KMS-11 (cell line): ENCODE measurements around the gene ZNF384.

ENCODE experiments used
- H2AFZ ChIP-seq: fragments of 200-600 bp; sonication (generic); 2 replicates; pipeline ENCODE4 v1.6.1; 2016; ENCODE audit warnings: antibody characterized with exemption, mixed run types, low read depth
- H3K27ac ChIP-seq: fragments of 200-600 bp; sonication (generic); 2 replicates; pipeline ENCODE4 v1.6.1; 2016; ENCODE audit warnings: mild to moderate bottlenecking, mixed run types
- H3K27me3 ChIP-seq: fragments of 200-600 bp; sonication (generic); 2 replicates; pipeline ENCODE4 v1.6.1; 2017; ENCODE audit warnings: mild to moderate bottlenecking, low read depth, mixed run types, moderate library complexity; ENCODE audit not compliant: insufficient read depth
- H3K36me3 ChIP-seq: fragments of 200-600 bp; sonication (generic); 2 replicates; pipeline ENCODE4 v1.6.1; 2017; ENCODE audit warnings: mild to moderate bottlenecking, mixed run types; ENCODE audit not compliant: insufficient read depth
- H3K4me1 ChIP-seq: fragments of 200-600 bp; sonication (generic); 2 replicates; pipeline ENCODE4 v1.6.1; 2016; ENCODE audit warnings: mild to moderate bottlenecking, low read depth, mixed run types; ENCODE audit not compliant: poor library complexity, severe bottlenecking
- H3K4me2 ChIP-seq: fragments of 200-600 bp; sonication (generic); 2 replicates; pipeline ENCODE4 v1.7.0; 2016; ENCODE audit warnings: mild to moderate bottlenecking, mixed run types
- H3K4me3 ChIP-seq: fragments of 200-600 bp; sonication (generic); IDR thresholded peaks from 2 replicates; pipeline ENCODE4 v1.6.1; 2017; ENCODE audit warnings: low read depth, low read length, mixed read lengths; ENCODE audit not compliant: insufficient read depth
- H3K79me2 ChIP-seq: fragments of 200-600 bp; sonication (generic); 2 replicates; pipeline ENCODE4 v1.6.1; 2016; ENCODE audit warnings: low read depth, mixed run types; ENCODE audit not compliant: insufficient read depth
- H3K9ac ChIP-seq: fragments of 200-600 bp; sonication (generic); 2 replicates; pipeline ENCODE4 v1.6.1; 2016; ENCODE audit warnings: mild to moderate bottlenecking, mixed run types
- H4K20me1 ChIP-seq: fragments of 200-600 bp; sonication (generic); 2 replicates; pipeline ENCODE4 v1.6.1; 2016; ENCODE audit warnings: mild to moderate bottlenecking, mixed run types; ENCODE audit not compliant: insufficient read depth
- CTCF ChIP-seq: fragments of 200-600 bp; sonication (generic); conservative IDR thresholded peaks from 2 replicates; pipeline ENCODE4 v1.6.1; 2017; ENCODE audit warnings: low read depth, mild to moderate bottlenecking, antibody characterized with exemption, low read length, moderate library complexity, mixed read lengths

ZNF384 gene

DNA sequence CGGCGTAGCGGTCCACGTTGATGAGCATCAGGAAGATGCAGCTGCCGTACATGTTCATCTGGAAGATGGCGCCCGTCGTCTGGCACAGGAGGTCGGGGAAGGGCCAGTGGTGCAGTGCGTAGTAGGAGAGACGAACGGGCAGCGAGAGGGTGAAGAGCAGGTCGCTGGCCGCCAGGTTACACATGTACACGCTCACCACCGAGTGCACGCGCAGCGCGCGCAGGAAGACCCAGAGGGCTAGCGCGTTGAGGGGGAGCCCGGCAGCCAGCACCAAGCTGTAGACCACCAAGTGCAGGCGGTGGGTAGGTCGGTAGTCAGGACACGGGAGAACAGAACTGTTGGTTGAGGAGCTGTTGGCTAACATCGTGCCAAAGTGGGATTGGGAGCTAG, 68.3 kb downstream of the ZNF384 start:
- Histone ChIP-seq H3K4me2 (no peak overlapping the region), H3K27me3 (no peaks in the 10 kb centered on the region), H3K4me1 (no peaks in the 10 kb centered on the region), H3K4me3 (no peak overlapping the region), H3K36me3 (no peaks in the 10 kb centered on the region), H2AFZ (no peak overlapping the region), H3K79me2 (no peaks in the 10 kb centered on the region), H3K27ac (no peak overlapping the region), H3K9ac (no peak overlapping the region), H4K20me1 (no peaks in the 10 kb centered on the region)
- no peak for TF ChIP-seq CTCF

DNA sequence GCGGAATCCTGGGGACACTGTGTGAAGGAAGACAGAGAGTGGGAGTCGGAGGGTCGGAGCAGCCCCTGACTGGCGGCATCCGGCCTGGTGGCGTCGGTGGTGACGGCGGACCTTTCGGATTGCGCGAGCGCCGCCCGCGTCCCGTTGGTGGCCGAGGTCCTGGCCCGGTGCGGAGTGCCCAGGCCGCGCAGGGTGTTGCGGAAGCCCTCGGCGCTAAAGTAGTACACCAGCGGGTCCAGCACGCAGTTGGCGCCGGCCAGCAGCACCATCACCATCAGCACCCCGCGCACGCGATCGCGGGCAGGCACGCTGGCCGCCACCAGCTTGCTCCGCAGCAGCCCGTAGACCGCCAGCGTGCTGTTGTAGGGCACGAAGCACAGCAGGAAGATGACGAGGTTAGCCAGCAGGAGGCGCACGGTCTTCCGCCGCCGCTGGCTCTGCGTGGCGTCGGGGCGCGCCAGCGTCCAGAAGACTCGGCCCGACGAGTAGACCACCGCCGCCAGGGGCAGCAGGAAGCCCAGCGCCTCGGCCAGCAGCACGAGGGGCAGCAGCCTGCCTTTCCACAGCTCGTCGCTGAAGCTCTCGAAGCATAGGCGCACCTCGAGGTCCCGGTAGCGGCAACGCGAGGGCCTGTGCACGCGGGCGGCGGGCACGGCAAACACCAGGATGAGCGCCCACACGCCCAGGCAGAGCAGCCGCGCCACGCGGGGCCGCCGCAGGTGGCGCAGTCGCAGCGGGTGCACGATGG, 68.9 kb downstream of the ZNF384 start:
- no peaks in the 10 kb centered on the region for H3K4me1 ChIP-seq
- no peaks in the 10 kb centered on the region for H4K20me1 ChIP-seq
- no peak overlapping the region for H3K4me3 ChIP-seq
- no peak overlapping the region for H3K27ac ChIP-seq
- no peaks in the 10 kb centered on the region for H3K79me2 ChIP-seq
- H3K36me3 ChIP-seq = no peaks in the 10 kb centered on the region
- H3K4me2 ChIP-seq = no peak overlapping the region
- no peak for TF ChIP-seq CTCF
- no peak overlapping the region for H2AFZ ChIP-seq
- H3K9ac ChIP-seq = no peak overlapping the region
- H3K27me3 ChIP-seq = no peaks in the 10 kb centered on the region

GRCh38 chr12:6618483-6619225, 70.5 kb downstream of the ZNF384 start:
- TF ChIP-seq CTCF = no peak
- H3K79me2 ChIP-seq = no peaks in the 10 kb centered on the region
- no peak overlapping the region for H3K4me3 ChIP-seq
- H2AFZ ChIP-seq = no peak overlapping the region
- H3K36me3 ChIP-seq = no peaks in the 10 kb centered on the region
- H3K27me3 ChIP-seq = no peaks in the 10 kb centered on the region
- H4K20me1 ChIP-seq = no peaks in the 10 kb centered on the region
- no peak overlapping the region for H3K4me2 ChIP-seq
- no peak overlapping the region for H3K9ac ChIP-seq
- H3K27ac ChIP-seq = no peak overlapping the region
- H3K4me1 ChIP-seq = peaks cover 6% of the 10 kb centered on the region
